GM04504 (cell line): ENCODE data around the gene D2HGDH.
A peak's percentile ranks its signal among the peaks of the same experiment; 100 is the strongest.
"Not testable (repeated sequence)": the region's sequence is repeated elsewhere in the genome, so short reads cannot be mapped to it uniquely, and the experiment has no call there.

Experiments
- DNase-seq: peaks from one replicate; pipeline ENCODE4 v3.0.0-alpha.2; 2012; ENCODE audit warnings: low read depth

D2HGDH gene

GRCh38 chr2:241724975-241725870 is 9.2 kb upstream of the D2HGDH start:
- no peak for DNase-seq

GRCh38 chr2:241726459-241726858 is 8.0 kb upstream of the D2HGDH start:
- no peak for DNase-seq

GRCh38 chr2:241728000-241728399 is 6.4 kb upstream of the D2HGDH start:
- no peak for DNase-seq

GRCh38 chr2:241728627-241729026 is 5.8 kb upstream of the D2HGDH start:
- no peak for DNase-seq

- no peak for DNase-seq
These were observed 4.6 kb upstream of the D2HGDH start for GRCh38 chr2:241729868-241730267.

GRCh38 chr2:241730671-241731293 is 3.6 kb upstream of the D2HGDH start:
- no peak for DNase-seq

- DNase-seq, result peak; percentile 4
These were observed 1.8 kb upstream of the D2HGDH start for GRCh38 chr2:241732513-241733186.

GRCh38 chr2:241733391-241734207 is 831 bp upstream of the D2HGDH start:
- no peak for DNase-seq

- DNase-seq, result no peak
These were observed 293 bp upstream of the D2HGDH start for GRCh38 chr2:241734208-241734466.

GRCh38 chr2:241736111-241736510 is 1.7 kb downstream of the D2HGDH start:
- DNase-seq, result no peak

- DNase-seq, result no peak
These were observed 3.7 kb downstream of the D2HGDH start for GRCh38 chr2:241738040-241738686.

- DNase-seq, result no peak
These were observed 4.7 kb downstream of the D2HGDH start for GRCh38 chr2:241739177-241739576.

GRCh38 chr2:241739651-241740050 is 5.2 kb downstream of the D2HGDH start:
- peak; percentile 5 for DNase-seq

GRCh38 chr2:241741016-241741415 is 6.6 kb downstream of the D2HGDH start:
- no peak for DNase-seq

GRCh38 chr2:241742320-241742939 is 8.0 kb downstream of the D2HGDH start:
- no peak for DNase-seq

- not testable (repeated sequence) for DNase-seq
These were observed 8.6 kb downstream of the D2HGDH start for GRCh38 chr2:241743008-241743407.

GRCh38 chr2:241743620-241744019 is 9.2 kb downstream of the D2HGDH start:
- no peak for DNase-seq

- DNase-seq, result no peak
These were observed 9.8 kb downstream of the D2HGDH start for GRCh38 chr2:241744028-241744754.

- DNase-seq, result no peak
These were observed 10.8 kb downstream of the D2HGDH start for GRCh38 chr2:241745276-241745675.

GRCh38 chr2:241746084-241746483 is 11.7 kb downstream of the D2HGDH start:
- DNase-seq, result no peak
